Erythroblast (primary cell): Measurements from ENCODE around the gene LRSAM1.

Experiments used
- GATA1 ChIP-seq: IDR thresholded peaks from 2 replicates; pipeline ENCODE4 v1.6.1; 2011; ENCODE audit warnings: low read depth, mild to moderate bottlenecking, control low read depth, low read length, moderate library complexity
- POLR2A ChIP-seq: IDR thresholded peaks from 2 replicates; pipeline ENCODE4 v1.6.1; 2011; ENCODE audit warnings: mild to moderate bottlenecking, low read length

DNA sequence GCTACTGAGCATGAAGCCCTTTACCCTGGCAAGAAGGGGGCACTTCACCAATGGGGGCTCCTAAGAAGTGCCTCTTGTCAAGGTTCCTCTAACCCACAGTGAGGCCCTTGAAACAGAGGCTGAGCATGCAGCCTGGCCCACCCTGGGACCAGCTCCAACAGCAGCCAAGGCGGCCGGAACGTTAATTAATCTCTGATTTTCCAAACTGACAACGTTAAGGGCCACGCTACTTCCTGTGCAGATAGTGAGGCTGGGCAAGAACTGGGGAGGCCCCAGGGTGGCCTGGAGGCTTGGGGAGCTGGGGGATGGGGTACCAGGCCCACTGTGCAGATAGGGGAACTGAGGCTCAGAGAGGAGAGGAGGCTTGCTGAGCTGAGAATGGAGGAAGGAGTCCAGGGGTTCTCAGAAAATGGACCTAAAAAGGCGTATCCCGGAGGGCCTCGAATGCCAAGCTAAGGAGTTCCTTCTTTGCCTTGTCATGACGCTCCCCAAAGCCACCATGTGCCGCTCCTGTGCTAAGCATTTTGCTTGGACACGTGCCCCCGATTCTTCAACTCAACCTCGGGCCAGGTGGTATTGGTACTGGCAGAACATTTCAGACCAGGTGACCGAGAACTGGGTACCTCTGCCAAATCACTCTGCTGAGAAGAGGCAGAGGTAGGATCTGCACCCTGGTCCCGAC, 88.8 kb downstream of the LRSAM1 start:
- TF ChIP-seq POLR2A (no peak), GATA1 (no peak)
